ENCODE results near the gene MICALL2. TPM values are rescaled to one million over a fixed set of nuclear protein-coding genes. Genes with fewer than 3 reads are reported as not detected.

MICALL2 gene
- total RNA-seq, 1 experiment from 2014 or later, result 19.0 TPM

DNA sequence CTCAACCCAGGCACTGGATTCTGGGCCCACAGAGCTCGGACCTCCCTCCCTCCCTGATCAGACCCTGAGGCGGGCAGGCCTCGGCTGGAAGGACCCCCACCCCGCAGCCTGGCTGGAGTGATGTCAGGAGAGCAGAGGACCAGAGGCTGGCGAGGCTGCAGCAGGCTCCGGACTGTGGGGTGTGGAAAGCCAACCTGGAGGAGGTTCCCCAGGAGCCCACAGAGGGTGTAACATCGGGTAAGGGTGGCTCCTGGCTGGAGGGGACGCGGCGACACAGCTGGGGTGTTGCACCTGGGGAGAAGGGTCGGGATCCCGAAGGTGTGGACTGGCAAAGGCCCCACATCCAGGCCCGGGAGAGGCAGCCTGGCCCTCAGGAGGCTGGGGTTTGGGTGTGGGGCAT lies 8.9 kb upstream of the MICALL2 start:
- DNase-seq (ENCODE audit: low read depth), result no peak

DNA sequence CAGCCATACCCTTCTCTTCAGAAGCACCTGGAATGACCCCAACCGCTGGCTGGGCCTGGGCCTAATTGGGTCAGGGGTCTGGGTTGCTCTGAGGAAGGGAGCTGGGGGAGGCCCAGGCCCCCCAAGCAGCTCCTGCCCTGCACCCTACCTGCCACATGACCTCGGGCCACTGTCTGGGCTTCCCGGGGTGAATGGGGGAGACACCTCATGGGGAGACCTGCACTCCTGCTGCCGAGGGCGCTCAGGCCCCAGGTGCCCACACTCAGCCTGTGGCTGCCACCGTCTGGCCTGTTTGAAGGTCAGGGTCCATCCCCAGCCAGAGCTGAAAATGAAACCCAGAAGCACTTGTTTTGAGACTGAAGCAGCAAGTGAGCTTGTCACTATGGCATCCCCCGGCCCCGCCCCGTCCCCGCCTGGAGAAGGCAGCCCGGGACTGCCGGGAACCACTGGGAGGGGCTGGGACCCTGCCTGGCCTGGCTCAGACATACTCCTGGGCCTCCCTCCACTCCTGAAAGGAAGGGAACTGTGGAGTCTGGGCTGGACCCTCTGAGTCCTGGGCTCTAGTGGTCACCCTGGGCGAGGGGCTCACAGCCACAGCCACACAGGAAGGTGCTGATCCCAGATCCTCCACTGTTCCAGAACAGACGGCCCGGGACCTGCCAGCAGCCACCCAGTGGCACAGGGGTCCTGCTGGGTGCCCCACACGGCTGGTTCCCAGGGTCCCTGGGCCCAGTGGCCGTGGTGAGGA lies 7.4 kb upstream of the MICALL2 start:
- peak; percentile 66 for DNase-seq (ENCODE audit: low read depth)

DNA sequence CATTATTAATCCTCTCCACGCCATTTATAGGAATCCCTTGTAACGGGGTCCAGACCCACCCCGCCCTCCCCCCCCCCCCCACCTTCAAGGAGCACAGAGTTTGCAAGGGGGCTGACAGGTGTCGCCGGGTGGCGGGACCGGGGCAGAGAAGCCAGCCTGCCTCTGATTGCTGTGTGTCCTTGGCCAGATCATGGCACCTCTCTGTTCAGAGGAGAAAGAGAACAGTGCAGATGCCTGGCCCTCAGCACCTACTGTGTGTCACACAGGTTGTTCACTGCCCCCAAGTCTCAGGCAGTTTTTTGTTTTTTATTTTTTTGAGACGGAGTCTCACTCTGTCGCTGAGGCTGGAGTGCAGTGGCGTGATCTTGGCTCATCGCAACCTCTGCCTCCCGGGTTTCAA lies 5.4 kb upstream of the MICALL2 start:
- no peak for DNase-seq (ENCODE audit: low read depth)

DNA sequence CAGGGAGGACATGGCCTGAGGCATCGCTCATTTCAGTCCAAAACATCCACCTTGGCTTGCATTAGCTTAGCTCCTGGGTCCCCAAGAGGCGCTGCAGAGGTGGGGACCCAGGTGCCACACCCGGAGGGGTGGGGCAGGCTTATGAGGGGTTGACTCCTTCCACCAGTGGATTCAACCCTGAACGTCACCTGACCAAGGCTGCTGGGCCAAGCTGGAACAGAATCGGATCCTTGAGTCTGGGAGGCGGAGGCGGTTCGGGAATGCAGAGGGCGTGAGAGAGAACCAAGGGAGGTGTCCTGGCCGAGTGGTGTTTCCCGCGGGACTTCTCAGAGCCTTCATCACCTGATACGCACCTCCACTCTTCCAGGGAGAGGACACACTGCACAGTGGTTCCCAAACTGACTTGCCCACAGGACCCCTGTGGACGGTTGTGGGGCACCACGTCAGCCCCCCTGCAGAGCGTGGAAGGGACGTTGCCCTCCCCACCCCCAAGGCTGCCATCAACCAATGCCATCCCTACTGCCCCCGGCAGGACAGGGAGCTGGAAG lies 4.5 kb upstream of the MICALL2 start:
- DNase-seq (ENCODE audit: low read depth), result no peak

DNA sequence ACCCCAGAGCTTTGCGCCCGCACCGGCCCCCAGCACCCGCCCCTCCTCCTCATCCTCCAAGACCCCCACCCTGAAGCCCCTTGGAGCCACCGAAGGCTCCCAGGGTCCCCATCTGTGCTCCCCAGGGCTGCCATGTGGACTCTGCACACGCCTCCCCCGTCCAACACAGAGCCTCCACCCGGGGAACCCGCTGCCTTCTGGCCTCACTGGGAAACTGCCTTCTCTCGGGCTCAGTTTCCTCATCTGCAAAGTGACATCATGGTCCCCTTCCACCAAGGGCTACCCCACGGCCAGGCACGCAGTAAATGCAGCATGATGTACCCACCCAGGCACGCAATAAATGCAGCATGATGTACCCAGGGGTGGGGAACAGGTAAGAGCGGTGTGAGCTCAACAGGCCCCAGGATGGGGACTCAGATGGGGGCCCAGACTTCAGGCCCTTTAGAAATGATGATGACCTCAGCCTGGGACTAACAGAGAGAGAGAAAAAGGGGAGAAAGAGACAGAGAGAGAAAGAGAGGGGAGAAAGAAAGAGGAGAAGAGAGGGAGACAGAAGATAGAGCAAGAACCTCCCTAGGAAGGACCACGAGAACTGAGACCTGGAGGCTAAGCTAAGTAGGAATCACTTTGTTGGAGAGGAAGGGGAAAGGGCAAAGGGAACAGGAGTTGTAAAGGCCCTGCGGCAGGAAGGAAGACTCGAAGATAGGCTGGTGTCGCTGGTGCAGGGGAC lies 2.5 kb upstream of the MICALL2 start:
- DNase-seq (ENCODE audit: low read depth), result no peak

DNA sequence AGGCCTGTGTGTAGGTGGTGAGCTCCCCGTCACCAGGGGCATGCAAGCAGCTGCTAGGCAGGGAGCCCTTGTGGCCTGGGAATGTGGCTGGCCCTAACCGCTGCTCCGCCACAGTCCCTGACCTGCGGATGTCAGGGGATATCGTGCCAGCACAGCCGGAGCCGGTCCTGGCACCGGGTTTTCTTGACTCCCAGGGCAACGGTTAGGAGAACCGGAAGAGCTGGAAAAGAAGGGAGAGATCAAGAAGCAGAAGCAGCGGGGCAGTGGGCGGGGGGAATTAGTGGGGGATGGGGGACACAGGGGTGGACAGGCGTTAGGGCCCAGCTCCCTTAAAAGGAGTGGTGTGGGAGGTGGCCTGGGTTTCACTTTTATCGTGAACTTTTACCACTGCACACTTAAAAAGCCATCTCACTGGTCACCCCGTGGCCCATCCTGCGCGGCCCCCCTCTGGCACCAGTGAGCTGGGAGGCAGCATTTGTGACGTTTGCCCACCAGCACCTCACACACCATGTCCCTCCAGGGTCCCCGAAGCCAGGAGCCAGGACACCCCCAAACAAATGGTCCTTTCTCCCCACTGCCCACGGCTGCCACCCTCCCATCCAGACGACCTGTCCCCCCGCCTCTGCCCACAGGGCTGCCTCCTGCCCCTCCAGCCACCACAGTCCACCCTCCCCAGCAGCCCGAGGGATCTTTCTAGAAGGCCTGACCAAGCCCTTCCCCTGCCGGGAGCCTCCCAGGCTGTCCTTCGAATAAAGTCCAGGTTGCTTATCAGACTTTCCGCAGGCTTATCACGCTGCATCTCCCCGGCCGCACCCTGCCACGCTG lies 1.8 kb upstream of the MICALL2 start:
- DNase-seq (ENCODE audit: low read depth), result peak; percentile 69

DNA sequence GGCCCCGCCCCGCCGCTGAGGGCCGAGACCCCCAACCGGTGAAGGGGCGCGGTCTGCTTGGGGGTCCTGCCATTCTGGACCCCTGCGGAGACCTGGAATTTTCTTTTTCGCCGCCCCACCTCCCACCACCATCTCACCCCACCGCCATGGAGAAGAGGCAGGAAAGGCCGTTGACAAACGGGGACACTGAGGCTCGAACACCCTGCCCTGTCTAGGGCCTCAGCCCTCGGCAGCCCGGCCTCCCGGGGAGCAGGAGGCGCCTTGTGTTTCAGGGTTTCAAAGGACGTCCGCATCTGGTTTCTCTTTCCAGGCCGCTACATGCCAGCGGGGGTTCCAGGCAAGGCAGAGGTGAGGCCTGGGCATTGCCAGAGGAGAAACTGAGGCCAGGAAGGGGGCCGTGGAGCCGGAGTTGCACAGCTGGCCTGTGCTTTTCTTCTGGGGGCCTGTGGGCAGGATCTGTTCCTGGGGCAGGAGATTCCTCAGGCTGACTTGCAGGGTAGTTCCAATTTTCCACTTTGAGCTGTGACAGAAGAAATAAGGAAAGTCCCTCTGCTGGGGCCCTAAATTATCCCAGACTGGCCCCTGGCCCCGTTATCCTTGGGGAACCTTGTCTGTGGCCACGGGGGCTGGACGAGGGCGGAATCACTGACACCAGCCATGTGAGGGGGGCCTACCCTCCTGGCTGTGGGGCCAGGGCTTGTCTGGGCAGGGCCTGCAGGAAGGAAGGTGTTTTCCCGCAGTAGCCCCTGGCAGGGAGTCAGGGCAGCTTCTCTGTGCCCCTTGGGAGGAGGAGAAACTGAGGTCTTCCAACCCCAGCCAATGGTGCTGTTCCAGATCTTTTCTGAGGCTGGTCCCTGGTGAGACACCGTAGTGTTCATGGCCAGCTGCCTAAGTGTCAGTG lies 900 bp upstream of the MICALL2 start:
- DNase-seq (ENCODE audit: low read depth), result peak; percentile 41

DNA sequence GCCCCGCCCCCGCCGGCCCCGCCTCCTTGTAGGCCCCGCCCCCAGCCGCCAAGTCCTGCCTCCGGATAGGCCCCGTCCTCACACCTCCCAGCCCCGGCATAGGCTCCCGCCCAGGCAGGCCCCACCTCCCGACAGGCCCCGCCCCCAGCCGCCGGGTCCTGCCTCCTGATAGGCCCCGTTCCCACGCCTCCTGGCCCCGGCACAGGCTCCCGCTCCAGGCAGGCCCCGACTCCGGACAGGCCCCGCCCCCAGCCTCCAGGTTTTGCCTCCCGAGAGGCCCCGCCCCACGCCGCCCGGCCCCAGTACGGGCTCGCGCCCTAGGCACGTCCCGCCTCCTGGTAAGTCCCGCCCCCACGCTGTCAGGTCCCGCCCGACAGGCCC lies 232 bp upstream of the MICALL2 start:
- DNase-seq (ENCODE audit: low read depth), result peak; percentile 100

DNA sequence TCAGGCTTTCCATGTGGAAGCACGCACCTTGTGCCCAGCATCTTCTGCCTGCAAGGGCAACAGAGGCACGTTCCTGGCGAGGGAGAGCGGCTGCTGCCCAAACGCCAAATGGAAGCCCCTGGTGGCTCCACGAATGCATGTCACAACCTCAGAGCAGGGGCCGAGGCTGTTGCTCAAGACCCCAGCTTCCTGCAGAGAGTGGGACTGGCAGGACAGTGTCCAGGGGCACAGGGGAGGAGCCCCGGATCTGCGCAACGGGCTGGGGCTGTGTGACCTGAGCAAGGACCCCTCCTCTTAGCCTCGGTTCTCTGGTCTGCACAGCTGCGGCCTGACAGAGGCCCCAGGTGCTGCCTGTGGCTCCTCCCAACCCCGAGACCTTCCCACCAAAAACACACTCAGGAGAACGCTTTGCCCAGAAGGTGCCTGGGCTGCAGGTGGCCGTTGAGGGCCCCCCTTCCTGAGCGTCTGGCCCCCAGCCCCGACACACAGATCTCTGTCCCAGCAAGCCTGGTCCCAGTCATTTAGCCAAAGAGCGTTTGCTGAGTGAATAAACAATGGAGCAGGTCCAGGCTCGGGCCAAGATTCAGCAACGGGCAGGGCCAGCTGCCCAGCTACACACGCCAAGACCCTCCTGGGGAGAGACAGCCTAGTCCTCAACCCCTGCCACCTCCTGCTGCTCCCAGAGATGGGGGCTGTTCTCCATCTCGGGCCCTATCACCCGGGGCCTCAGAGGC lies 1.2 kb downstream of the MICALL2 start:
- DNase-seq (ENCODE audit: low read depth), result no peak

DNA sequence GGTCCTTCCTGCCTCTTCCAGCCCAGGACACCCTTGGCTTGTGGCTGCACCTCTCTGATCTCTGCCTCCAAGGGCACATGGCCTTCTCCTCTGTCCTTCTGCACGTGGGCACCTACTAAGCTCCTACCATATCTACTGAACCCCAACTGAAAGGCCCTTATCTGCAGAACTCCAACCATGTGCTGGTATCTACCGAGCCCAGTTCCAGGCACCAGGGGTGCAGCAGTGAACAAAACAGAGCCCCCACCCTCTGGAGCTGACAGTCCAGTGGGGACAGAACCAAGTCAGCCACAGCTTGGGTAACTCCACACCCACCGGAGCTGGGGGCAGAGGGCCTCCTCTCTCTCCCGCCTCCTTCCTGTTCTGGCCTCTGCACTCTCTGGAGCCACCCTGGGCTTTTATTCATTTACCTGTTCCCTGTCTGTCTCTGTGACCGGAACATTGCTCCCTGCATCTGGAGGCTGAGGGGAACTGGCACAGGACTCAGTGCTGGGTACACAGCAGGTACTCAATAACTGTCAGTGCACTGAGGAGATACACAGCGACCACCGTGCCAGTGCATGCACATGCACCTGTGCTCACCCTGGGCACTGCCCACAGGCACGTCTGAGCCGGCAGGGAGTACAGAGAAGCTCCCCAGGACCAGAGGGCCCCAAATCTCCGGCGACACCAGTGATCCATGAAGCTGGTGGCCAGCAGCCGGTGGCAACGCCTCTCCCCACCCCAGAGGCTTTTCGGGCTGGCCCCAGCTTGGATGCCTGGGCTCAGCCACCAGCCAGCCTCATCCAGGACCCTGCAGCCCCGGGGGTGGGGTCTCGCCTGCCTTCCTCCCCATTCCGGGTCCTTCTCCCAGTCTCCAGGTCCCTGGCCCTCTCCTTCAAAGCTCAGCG lies 2.0 kb downstream of the MICALL2 start:
- DNase-seq (ENCODE audit: low read depth), result no peak

DNA sequence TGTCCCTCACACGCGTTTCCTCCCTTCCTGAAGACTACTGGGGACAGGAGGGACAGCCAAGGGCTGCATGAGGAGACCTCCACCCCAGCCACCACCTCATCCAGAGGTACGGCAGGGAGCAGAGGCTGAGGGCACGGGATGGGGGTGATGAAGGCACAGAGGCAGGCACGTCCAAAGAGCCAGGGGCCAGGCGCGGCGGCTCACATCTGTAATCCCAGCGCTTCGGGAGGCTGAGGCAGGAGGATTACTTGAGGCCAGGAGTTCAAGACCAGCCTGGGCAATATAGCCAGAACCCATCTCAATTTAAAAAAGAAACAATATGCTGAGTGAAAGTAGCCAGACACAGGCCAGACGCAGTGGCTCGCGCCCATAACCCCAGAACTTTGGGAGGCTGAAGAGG lies 3.3 kb downstream of the MICALL2 start:
- no peak for DNase-seq (ENCODE audit: low read depth)

DNA sequence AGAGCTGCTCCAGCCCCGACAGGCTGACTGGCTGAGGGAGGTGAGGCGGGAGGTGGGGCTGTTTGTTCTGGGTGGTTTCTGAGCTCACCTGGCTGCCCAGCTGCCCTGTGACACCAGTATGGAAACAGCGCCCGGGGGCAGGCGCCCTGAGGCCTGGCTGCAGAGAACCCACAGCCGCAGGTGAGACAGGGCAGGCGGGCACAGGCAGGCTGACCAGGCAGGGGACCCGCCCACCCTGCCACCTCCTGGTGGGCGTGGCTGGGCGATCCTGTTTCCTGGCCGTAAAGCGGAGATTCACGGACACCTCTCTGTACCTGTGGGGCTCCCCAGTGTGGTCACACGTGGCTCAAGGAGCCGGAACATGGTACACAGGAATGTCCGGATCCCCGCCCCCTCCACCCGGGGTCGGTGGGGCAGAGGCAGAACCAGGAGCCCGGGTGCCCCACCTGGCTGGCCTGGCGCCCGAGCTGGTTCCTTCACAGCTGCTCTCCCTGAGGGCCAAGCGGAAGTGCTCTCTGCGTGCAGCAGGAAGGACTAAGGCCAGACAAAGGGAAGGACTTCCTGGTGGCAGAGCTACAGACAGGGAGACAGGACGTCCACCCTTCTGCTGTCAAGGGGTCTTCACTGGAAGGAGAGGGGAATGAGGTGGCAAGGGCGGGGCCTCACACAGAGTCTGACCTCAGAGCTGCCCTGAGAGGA lies 3.9 kb downstream of the MICALL2 start:
- DNase-seq (ENCODE audit: low read depth), result peak; percentile 47

DNA sequence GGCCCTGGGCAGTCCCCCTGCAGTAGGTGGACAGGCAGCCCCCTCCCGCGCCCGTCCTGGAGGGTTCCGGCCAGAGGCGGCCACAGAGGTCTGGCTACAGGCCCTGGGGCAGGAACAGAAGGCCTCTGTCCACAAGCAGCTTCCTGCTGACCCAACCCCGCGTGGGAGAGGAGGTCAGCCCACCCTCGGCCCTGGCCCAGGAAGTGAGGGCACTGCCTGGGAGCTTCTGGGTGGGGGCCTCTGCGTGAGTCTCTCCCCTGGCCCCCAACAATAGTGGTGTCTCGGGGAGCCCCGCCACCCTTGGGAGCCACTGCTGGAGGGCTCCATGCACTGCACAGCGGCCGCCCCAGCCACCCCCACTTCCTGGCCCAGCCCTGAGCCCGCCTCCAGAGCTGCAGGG lies 4.7 kb downstream of the MICALL2 start:
- DNase-seq (ENCODE audit: low read depth), result no peak

DNA sequence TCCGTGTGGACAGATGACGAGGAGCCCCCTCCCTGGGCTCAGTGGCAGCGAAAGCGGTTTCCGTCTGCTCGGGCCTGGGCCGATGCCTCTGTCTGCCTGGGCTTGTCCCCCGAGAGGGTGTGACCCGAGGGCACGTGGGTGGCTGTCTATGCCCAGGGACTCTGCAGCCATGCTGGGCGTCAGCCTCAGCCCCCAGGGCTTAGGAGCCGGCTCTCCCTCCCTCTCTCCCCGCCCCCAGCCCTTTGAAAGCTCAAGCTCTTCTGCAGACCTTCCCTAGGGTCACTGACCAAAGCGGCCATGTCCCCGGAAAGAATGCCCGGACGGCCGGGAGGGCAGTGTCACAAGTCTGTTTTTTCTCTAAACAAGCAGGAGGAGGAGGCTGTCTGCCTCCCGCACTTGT lies 7.1 kb downstream of the MICALL2 start:
- no peak for DNase-seq (ENCODE audit: low read depth)

DNA sequence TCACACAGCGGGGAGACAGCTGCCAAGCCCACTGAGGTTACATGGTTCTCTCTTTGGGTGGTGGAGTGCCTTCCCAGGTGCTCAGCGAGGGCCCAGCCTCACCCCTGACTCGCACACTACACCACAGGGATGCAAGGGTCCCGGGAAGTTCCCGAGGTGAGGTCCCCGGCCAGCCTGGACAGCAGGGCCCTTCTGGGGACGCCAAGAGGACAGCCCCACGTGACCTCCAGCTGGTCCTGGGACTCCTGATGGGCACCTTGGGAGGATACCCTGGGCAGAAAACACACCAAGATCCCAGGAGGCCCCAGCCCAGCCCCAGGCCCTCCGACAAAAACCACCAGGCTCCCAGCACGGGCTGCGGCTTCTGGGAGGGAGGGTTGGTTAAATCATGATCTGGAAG lies 8.3 kb downstream of the MICALL2 start:
- no peak for DNase-seq (ENCODE audit: low read depth)

DNA sequence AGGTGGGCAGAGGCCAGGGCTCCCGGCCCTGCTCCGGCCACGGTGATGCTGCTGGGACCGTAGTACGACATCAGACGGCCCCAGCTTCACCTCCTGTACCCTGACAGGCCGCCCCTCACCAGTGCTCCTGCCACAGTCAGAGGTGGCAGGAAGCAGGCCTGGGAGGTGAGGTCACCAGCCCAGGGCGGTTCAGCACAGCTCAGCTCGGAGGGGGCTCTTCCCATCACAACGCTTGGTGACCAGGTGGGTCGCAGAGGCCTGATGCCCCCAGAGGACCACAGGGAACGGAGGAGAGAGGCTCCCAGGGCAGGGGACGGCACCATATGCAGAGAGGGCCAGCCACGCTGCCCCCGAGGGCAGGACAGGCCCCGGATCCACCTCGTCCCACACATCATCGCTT lies 8.8 kb downstream of the MICALL2 start:
- DNase-seq (ENCODE audit: low read depth), result no peak

DNA sequence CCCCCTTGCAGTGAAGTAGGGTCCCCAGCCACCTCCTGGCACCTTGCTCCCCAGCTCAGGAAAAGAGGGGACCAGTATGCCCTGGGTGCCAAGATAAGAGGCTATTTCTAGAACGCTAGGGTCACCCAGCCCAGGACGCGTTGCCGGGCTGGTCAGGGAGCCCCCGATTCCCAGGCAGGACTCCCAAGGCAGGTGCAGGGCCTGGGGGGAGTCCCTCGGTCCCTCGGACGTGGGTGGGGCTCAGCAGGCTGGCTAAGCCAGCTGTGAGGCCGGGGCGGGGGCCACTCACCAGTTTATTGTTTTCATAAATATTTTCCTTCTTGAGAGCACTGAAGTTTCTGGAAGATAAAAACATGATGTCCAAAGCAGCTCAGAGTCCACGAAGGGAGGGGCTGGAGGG lies 9.3 kb downstream of the MICALL2 start:
- no peak for DNase-seq (ENCODE audit: low read depth)

DNA sequence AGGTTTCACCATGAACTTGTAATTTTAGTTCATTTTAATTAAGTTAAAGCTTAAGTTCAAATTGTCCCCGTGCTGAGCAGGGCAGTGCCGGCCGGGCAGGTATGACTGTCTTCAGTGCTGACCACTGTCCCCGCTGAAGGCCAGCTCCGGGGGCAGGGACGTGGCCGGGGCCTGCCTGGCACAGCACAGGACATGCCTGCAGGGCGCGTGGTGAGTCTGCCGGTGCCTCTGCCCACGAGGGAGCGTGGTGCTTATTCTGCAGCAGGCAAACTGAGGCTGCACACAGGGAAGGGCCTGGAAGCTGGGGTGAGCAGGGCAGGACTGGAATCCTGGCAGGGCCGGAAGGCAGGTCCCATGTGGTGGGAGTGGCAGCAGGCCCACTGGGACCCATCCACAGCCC lies 9.8 kb downstream of the MICALL2 start:
- no peak for DNase-seq (ENCODE audit: low read depth)

DNA sequence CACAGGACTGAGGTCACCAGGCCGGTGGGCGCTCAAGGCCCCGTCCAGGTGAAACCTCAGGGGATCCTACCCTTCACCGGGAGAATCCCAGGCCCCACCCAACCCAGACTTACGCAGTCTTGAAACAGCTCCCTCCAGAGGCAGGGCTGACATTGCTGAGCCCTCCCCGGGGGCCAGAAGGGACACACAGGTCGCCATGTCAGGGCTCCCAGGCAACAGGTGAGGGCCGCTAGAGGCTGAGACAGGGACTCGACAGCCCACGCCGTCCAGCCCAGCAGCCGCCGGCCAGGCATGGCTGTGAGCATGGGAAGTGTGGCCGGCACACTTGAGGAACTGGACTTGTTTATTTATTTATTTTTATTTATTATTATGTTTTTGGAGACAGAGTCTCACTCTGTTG lies 10.3 kb downstream of the MICALL2 start:
- no peak for DNase-seq (ENCODE audit: low read depth)
